ENCODE measurements around the gene AUH. TPM values are rescaled to one million over a fixed set of nuclear protein-coding genes. Genes with fewer than 3 reads are reported as not detected.

Gene AUH
- total and polyA plus RNA-seq, 10 of the 15 experiments (the other 5 are each of a cell fraction or from before 2014, with no cell fraction given), result 1.7 to 7.3 (median 4.6) TPM

DNA sequence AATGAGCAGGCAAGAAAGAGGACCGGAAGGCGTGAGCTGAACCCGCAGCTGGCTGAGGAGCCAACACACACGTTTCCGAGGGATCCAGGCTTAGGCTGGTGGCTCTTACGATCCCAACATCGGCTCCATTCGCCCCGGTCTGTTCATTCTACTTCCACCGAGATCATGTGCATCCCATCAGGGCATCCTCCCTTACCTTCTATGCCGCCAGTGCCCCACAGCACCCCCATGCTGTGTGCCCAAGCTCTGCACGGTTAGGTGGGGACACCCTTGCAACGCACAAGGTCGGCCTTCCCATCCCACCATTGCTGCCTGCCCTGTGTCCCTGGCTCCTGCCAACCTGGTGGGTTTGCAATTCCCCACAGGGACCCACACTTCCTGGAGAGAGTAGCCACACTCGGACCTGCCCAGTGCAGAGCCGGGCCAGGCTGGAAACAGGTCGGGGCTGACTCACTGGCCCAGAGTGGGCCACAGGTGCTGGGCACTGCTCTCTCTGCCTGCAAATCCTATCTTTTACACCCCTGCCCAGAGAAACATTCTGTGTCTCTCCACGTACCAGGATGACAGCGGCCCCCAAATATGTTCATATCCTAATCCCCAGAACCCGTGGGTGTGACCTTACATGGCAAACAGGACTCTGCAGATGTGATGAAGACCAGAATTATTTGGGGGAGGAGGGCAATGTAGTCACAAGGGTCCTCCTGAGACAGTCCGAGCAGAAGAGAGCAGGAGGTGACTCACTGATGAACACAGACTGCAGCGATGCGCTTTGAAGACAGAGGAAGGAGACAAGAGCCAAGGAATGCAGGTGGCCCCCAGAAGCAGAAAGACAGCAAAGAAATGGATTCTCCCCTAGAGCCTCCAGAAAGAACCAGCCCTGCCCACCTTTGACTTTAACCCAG is 182.2 kb downstream of the AUH start:
- intact Hi-C loops (cut with micrococcal nuclease; ENCODE audit: unreplicated experiment) (no loop called here), in situ Hi-C loops (cut with MboI) (no loop called here)
- H3K9ac ChIP-seq (ENCODE audit: control insufficient read depth, insufficient read depth, low read length), result no peak overlapping the region
- no peak overlapping the region for H3K4me2 ChIP-seq (ENCODE audit: control insufficient read depth, insufficient read depth)
- no peaks in the 10 kb centered on the region; the same call in 2 of the 3 replicates for H3K9me3 ChIP-seq (replicated peaks; ENCODE audit: control insufficient read depth, insufficient read depth, low read length)
- ChIA-PET RAD21 (ENCODE audit: unreplicated experiment) (no interaction called here), SMC1A (ENCODE audit: uncharacterized antibody, unreplicated experiment) (no interaction called here), POLR2A (no interaction called here), CTCF (no interaction called here)
- no peak overlapping the region for H3K4me3 ChIP-seq
- no peaks in the 10 kb centered on the region for H3K79me2 ChIP-seq (ENCODE audit: control insufficient read depth, insufficient read depth, low read length)
- FAIRE-seq (no peak), DNase-seq (ENCODE audit: low read depth, low spot score) (no peak), ATAC-seq (no peak)
- BruUV-seq (replicated peaks), result no TSS peak
- 58% methylated on average over 23 of the region's 23 CpGs for WGBS (ENCODE audit: insufficient coverage, insufficient replicate concordance, low lambda C conversion rate, missing lambda C conversion rate)
- H2AFZ ChIP-seq (ENCODE audit: control insufficient read depth, low read depth, low read length), result no peak overlapping the region
- no peaks in the 10 kb centered on the region for H3K36me3 ChIP-seq (ENCODE audit: control insufficient read depth in 2 of 2, insufficient read depth in 2 of 2, low read length in 1 of 2)
- H3K27me3 ChIP-seq (replicated peaks in 1 of 2; ENCODE audit: control insufficient read depth in 2 of 2, insufficient read depth in 2 of 2, low read length in 1 of 2), result no peaks in the 10 kb centered on the region; a peak in 2 of 4 replicates
- H3K4me1 ChIP-seq (ENCODE audit: control insufficient read depth, insufficient read depth, low read length), result no peaks in the 10 kb centered on the region
- H3K27ac ChIP-seq (ENCODE audit: control insufficient read depth, insufficient read depth), result no peak overlapping the region
- TF ChIP-seq, protein P1, sequence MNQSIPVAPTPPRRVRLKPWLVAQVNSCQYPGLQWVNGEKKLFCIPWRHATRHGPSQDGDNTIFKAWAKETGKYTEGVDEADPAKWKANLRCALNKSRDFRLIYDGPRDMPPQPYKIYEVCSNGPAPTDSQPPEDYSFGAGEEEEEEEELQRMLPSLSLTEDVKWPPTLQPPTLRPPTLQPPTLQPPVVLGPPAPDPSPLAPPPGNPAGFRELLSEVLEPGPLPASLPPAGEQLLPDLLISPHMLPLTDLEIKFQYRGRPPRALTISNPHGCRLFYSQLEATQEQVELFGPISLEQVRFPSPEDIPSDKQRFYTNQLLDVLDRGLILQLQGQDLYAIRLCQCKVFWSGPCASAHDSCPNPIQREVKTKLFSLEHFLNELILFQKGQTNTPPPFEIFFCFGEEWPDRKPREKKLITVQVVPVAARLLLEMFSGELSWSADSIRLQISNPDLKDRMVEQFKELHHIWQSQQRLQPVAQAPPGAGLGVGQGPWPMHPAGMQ (IDR thresholded peaks at IDR 0.05; ENCODE audit: borderline replicate concordance), result no peak
- TF ChIP-seq, protein P2, sequence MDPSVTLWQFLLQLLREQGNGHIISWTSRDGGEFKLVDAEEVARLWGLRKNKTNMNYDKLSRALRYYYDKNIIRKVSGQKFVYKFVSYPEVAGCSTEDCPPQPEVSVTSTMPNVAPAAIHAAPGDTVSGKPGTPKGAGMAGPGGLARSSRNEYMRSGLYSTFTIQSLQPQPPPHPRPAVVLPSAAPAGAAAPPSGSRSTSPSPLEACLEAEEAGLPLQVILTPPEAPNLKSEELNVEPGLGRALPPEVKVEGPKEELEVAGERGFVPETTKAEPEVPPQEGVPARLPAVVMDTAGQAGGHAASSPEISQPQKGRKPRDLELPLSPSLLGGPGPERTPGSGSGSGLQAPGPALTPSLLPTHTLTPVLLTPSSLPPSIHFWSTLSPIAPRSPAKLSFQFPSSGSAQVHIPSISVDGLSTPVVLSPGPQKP (IDR thresholded peaks at IDR 0.05; ENCODE audit: low read depth, low read length), result no peak
- TF ChIP-seq, protein P3, sequence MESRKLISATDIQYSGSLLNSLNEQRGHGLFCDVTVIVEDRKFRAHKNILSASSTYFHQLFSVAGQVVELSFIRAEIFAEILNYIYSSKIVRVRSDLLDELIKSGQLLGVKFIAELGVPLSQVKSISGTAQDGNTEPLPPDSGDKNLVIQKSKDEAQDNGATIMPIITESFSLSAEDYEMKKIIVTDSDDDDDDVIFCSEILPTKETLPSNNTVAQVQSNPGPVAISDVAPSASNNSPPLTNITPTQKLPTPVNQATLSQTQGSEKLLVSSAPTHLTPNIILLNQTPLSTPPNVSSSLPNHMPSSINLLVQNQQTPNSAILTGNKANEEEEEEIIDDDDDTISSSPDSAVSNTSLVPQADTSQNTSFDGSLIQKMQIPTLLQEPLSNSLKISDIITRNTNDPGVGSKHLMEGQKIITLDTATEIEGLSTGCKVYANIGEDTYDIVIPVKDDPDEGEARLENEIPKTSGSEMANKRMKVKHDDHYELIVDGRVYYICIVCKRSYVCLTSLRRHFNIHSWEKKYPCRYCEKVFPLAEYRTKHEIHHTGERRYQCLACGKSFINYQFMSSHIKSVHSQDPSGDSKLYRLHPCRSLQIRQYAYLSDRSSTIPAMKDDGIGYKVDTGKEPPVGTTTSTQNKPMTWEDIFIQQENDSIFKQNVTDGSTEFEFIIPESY (IDR thresholded peaks at IDR 0.05), result no peak
- H4K20me1 ChIP-seq (ENCODE audit: control insufficient read depth, insufficient read depth), result no peaks in the 10 kb centered on the region
